ENCODE data around the gene JPH3.

Gene JPH3

GRCh38 chr16:87602821-87603683, 744 bp downstream of the JPH3 start:
- no peak for DNase-seq

- DNase-seq: no peak
Observed at GRCh38 chr16:87603684-87604633, 1.7 kb downstream of the JPH3 start.

- DNase-seq: no peak
Observed at GRCh38 chr16:87604634-87605111, 2.4 kb downstream of the JPH3 start.

- DNase-seq: no peak
Observed at GRCh38 chr16:87607223-87607622, 4.9 kb downstream of the JPH3 start.

- DNase-seq: no peak
Observed at GRCh38 chr16:87607871-87608270, 5.6 kb downstream of the JPH3 start.

- DNase-seq: peak; percentile 31
Observed at GRCh38 chr16:87608400-87608985, 6.2 kb downstream of the JPH3 start.

- no peak for DNase-seq
Observed at GRCh38 chr16:87610026-87610425, 7.7 kb downstream of the JPH3 start.

GRCh38 chr16:87611456-87611855, 9.1 kb downstream of the JPH3 start:
- no peak for DNase-seq

GRCh38 chr16:87613961-87614360, 11.7 kb downstream of the JPH3 start:
- no peak for DNase-seq

- DNase-seq: no peak
Observed at GRCh38 chr16:87615621-87616041, 13.3 kb downstream of the JPH3 start.

- no peak for DNase-seq
Observed at GRCh38 chr16:87616556-87616955, 14.2 kb downstream of the JPH3 start.

GRCh38 chr16:87618216-87618615, 15.9 kb downstream of the JPH3 start:
- no peak for DNase-seq

GRCh38 chr16:87619360-87620200, 17.3 kb downstream of the JPH3 start:
- no peak for DNase-seq

GRCh38 chr16:87620201-87620495, 17.8 kb downstream of the JPH3 start:
- DNase-seq: no peak

GRCh38 chr16:87621550-87621829, 19.2 kb downstream of the JPH3 start:
- no peak for DNase-seq

GRCh38 chr16:87621976-87622713, 19.8 kb downstream of the JPH3 start:
- DNase-seq: no peak

GRCh38 chr16:87622756-87623319, 20.5 kb downstream of the JPH3 start:
- no peak for DNase-seq

- no peak for DNase-seq
Observed at GRCh38 chr16:87625241-87625797, 23.0 kb downstream of the JPH3 start.

- DNase-seq: no peak
Observed at GRCh38 chr16:87626401-87626800, 24.1 kb downstream of the JPH3 start.

- no peak for DNase-seq
Observed at GRCh38 chr16:87626905-87627304, 24.6 kb downstream of the JPH3 start.

GRCh38 chr16:87627542-87628245, 25.4 kb downstream of the JPH3 start:
- no peak for DNase-seq
